GM19043 (cell line): Measurements from ENCODE around the gene UQCC2.

Source experiments
- ATAC-seq: cut with Tn5 transposase; IDR thresholded peaks from one replicate; pipeline ENCODE4 v1.9.1; 2021; ENCODE audit warnings: low read depth; ENCODE audit not compliant: unreplicated experiment

The UQCC2 gene

GRCh38 chr6:33709605-33710295 lies 1.8 kb downstream of the UQCC2 start:
- no peak for ATAC-seq

GRCh38 chr6:33708516-33709204 lies 2.8 kb downstream of the UQCC2 start:
- no peak for ATAC-seq

DNA sequence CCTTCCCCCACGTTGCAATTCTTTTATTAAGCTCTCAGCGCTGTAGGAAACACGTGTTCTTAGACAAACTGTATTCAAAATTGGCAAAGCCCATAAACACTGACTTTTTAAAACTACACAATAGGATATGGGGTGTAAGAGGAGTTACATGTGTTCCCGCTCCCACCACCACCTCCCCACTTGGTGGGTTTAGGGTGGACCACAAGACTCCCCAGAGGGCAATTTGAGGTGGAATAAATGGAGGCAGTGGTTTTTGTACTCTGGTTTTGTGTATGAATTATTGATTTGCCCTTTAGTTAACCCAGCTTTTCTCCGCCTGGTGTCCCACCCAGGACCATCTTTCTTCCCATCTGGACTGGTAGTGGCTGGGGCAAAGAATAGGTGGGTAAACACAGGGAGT lies 3.7 kb downstream of the UQCC2 start:
- ATAC-seq = no peak

- ATAC-seq = no peak
Observed at GRCh38 chr6:33705955-33706725, 5.4 kb downstream of the UQCC2 start.

DNA sequence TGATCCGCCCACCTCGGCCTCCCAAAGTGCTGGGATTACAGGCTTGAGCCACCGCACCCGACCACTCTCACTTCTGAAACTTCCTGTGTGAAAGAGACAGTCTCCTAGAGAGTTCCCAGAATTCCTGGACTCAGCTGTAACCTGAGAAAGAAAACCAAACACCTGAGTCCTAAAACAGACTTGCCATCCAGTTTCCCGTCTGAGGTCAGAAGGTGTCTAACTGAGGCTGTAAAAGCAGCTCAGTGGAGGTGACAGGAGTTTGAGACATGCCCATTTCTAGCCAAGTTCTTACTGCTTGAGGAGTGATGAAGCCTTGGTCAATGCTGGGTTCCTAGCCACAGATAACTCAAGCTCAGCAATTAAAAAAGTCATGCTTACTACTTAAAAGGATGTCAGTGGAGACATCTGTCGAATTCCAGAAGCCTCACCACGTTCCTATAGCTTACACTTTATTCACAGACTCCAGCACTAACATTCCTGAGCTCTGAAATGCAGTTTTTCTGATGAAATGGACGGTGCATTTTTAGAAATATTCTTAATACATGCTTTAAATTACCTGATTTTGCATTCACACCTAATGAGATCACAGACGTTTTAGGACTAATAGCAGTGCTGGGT lies 6.1 kb downstream of the UQCC2 start:
- ATAC-seq = no peak

GRCh38 chr6:33704215-33705066 lies 7.1 kb downstream of the UQCC2 start:
- no peak for ATAC-seq

DNA sequence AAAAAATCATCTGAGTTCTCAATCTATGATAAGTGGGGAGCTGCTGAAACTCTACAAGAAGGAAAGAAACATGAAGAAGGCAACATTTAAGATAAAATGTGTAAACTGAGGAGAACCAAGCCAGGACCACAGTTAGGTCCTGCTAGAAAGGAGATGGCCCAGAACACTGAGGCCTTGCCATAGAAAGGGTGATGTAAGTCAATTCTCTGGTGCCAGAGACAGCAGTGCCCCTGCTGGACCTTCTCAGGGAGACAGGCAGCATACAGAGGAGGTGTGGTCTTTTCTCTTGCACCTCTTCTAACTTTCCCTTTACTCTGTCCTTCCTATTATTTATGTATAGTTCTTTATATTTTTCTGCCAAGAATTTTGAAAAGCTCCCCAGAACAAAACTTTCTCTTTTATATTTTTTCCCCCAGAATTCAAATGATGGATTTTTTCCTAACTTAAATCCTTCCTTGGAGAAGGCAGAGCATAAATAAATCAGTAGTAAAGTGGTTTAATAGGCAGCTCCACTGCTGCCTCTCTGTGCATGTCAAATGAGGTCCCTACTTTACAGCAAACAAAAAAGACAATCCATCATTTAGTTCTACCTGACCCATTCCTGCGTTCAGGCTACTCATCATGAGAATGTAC lies 9.0 kb downstream of the UQCC2 start:
- no peak for ATAC-seq

DNA sequence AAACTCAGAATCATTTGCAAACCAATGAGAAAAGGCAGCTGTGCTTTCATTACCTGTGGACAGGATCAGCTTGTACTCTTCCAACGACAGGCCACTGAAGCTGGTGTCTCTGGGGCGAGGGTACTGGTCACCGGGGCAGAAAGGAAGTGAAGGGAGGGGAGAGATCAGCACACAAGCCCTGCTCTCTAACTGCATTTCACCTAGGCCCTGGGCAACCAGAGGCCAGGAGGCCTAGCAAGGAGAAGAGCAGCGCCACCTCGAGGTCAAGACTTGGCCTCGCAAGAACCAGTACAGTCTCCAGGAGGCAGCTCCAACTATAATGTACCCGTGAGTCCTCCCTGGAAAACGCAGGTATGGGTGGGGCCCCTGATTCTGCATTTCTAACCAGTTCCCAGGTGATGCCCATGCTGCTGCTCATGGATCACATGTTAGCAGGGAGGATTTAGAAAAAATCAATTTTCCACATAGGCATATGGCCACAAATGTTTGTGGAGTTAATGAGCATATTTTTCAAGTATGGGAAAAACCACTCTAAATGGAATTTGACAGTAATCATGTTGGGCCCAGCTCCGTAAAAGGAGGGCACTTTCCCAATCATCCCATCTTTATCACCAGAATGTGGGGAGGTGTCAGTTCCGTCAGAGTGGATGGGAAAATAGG lies 11.0 kb downstream of the UQCC2 start:
- peak; percentile 66 for ATAC-seq

- no peak for ATAC-seq
Observed at GRCh38 chr6:33699739-33700138, 11.8 kb downstream of the UQCC2 start.

DNA sequence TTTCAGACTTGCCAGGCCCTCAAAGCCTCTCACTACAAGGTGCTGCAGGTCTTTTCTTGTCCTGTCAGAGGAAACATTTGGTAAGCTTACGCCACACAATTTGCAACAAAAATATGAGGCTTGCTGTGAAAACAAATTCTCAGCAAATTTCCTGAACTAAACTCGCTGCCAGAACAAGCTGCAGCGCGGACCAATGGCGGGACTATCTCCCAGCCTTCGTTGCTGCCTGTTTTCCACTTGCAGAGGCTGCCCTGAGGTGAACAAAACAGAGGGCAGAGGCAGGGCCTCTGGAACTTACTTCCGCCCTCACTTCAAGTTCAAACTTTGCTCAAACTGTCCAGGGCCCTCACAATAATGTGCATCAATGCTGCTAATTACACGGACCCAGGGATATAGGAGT lies 12.4 kb downstream of the UQCC2 start:
- ATAC-seq = no peak

GRCh38 chr6:33698494-33698893 lies 13.0 kb downstream of the UQCC2 start:
- ATAC-seq = no peak

GRCh38 chr6:33697845-33698244 lies 13.7 kb downstream of the UQCC2 start:
- no peak for ATAC-seq

- no peak for ATAC-seq
Observed at GRCh38 chr6:33696548-33697518, 14.7 kb downstream of the UQCC2 start.

- no peak for ATAC-seq
Observed at GRCh38 chr6:33696076-33696475, 15.4 kb downstream of the UQCC2 start.

GRCh38 chr6:33695451-33695887 lies 16.0 kb downstream of the UQCC2 start:
- no peak for ATAC-seq

DNA sequence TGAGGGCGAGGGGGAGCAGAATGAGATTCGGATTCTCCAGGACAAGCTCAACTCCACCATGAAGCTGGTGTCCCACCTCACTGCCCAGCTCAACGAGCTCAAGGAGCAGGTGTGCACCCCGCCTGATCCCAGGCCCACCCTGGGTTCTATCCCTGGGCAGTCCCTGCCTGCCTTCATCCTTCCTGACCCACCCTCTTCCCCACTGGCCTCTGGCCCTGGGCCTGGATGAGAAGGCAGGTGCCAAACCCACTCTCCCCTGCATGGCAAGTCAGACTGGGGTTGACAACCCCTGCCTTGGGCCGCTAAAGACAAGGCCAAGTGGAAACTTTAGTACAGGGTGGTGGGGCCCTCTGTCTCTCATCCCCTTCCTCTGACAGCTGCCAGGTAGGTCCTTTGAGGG lies 16.5 kb downstream of the UQCC2 start:
- ATAC-seq = no peak

DNA sequence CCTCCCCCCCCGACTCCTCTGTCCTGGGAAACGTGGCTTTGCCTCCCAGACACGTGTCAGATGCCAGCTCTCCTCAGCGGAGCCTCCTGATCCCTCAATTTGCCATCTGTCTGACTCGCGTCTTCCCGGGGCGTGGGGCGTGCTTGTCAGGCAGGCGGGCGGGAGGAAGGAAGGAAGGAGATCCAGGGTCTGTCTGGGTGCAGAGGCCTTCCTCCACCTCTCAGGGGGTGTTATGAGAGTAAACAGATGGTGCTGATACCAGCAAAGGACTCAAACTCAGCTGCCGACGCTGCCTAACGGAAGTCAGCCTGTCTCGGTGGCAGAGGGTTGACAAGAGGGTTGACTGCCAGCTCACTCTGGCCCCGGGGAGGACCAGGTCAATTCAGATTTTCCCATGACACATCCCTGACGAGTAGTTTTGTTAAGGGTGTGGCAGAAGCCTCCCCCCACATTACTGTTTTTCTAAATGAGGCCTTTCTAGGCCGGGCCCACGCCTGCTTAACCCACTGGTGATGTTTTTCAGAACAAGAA lies 17.0 kb downstream of the UQCC2 start:
- ATAC-seq = no peak
